Renal pelvis (tissue), 4 donors: ENCODE results near the gene TRMT112. TPM values are rescaled to one million over a fixed set of nuclear protein-coding genes. Genes with fewer than 3 reads are reported as not detected.
"Not testable (repeated sequence)": the region's sequence is repeated elsewhere in the genome, so short reads cannot be mapped to it uniquely, and the experiment has no call there.

Experiments
- DNase-seq: peaks from one replicate; pipeline ENCODE4 v3.0.0-alpha.2; 2013
- polyA plus RNA-seq, 3 donors: library from polyadenylated mRNA; unstranded; fragments of 120-200 nt; gene quantifications; one replicate each; pipeline ENCODE4 v1.2.1, GENCODE V29; 2013; ENCODE audit not compliant: insufficient read length in 3 of 3

Gene TRMT112
- polyA plus RNA-seq, 3 donors, result 242 to 262 (median 252) TPM

GRCh38 chr11:64317961-64318765 lies 804 bp upstream of the TRMT112 start, which contains the start of gene PRDX5:
Gene PRDX5, plus strand, starts transcription at chr11:64318121. Its CDS starts 95 bp downstream, at chr11:64318216.
- DNase-seq, result peak; percentile 96

- no peak for DNase-seq
These were observed 561 bp downstream of the TRMT112 start for GRCh38 chr11:64316672-64317324.

- DNase-seq, result not testable (repeated sequence)
These were observed 1.5 kb downstream of the TRMT112 start for GRCh38 chr11:64315667-64316526.

GRCh38 chr11:64314805-64315561 lies 2.4 kb downstream of the TRMT112 start:
- no peak for DNase-seq

GRCh38 chr11:64314146-64314804 lies 3.1 kb downstream of the TRMT112 start:
- no peak for DNase-seq

GRCh38 chr11:64313491-64314145 lies 3.7 kb downstream of the TRMT112 start:
- no peak for DNase-seq

- no peak for DNase-seq
These were observed 4.4 kb downstream of the TRMT112 start for GRCh38 chr11:64312947-64313346.

GRCh38 chr11:64307795-64308194 lies 9.6 kb downstream of the TRMT112 start:
- DNase-seq, result not testable (repeated sequence)

GRCh38 chr11:64306876-64307622 lies 10.3 kb downstream of the TRMT112 start:
- DNase-seq, result no peak

GRCh38 chr11:64306563-64306875 lies 10.8 kb downstream of the TRMT112 start:
- DNase-seq, result no peak

GRCh38 chr11:64305691-64306562 lies 11.4 kb downstream of the TRMT112 start:
- DNase-seq, result peak; percentile 45

- DNase-seq, result peak; percentile 97
These were observed 12.2 kb downstream of the TRMT112 start, which contains the start of gene ESRRA for GRCh38 chr11:64305075-64305690. Gene ESRRA, plus strand, starts transcription at chr11:64305524. Its CDS starts 1,656 bp downstream, at chr11:64307180.

- peak; percentile 88 for DNase-seq
These were observed 12.9 kb downstream of the TRMT112 start for GRCh38 chr11:64304316-64305072.

- DNase-seq, result no peak
These were observed 13.4 kb downstream of the TRMT112 start for GRCh38 chr11:64304032-64304315.

GRCh38 chr11:64303109-64304031 lies 14.0 kb downstream of the TRMT112 start:
- no peak for DNase-seq
